A549 (cell line): ENCODE data around the gene MIX23.

ENCODE experiments used
- CTCF ChIP-seq: fragments of >200 bp; sonication (Bioruptor Twin); formaldehyde crosslinking; IDR thresholded peaks from 3 replicates; pipeline ENCODE4 v1.5.1; 2016
- EP300 ChIP-seq, 2 experiments: fragments of >200 bp; sonication (Bioruptor Twin); formaldehyde crosslinking; IDR thresholded peaks; 2 replicates in 1 of 2; 3 replicates in 1 of 2; pipeline ENCODE4 v1.6.1; 2016 to 2017
- GATA3 ChIP-seq: IDR thresholded peaks from 2 replicates; pipeline ENCODE4 v1.6.1; 2012; ENCODE audit warnings: borderline replicate concordance
- HES2 ChIP-seq: fragments of >200 bp; sonication (Bioruptor Twin); formaldehyde crosslinking; IDR thresholded peaks from 2 replicates; pipeline ENCODE4 v1.6.1; 2016
- POLR2A ChIP-seq: IDR thresholded peaks from 2 replicates; pipeline ENCODE4 v1.6.1; 2012; ENCODE audit warnings: mild to moderate bottlenecking, low read length

GRCh38 chr3:122377975-122378374 lies 5.1 kb downstream of the MIX23 start:
- no peak for TF ChIP-seq HES2
- no peak for TF ChIP-seq CTCF
- no peak for TF ChIP-seq POLR2A
- TF ChIP-seq GATA3, result no peak
- TF ChIP-seq EP300 (IDR thresholded peaks at IDR 0.05), result no peak
